Measurements from ENCODE around the gene PXDN.

Gene PXDN

GRCh38 chr2:1721706-1722646, 22.3 kb downstream of the PXDN start:
- no peak overlapping the region for H3K9ac ChIP-seq (ENCODE audit: low read depth, low read length)
- H3K9me3 ChIP-seq (ENCODE audit: insufficient read depth, low read length, severe bottlenecking): no peaks in the 10 kb centered on the region
- DNase-seq (no peak), ATAC-seq (ENCODE audit: insufficient read depth, low read depth) (no peak)
- H4K20me1 ChIP-seq (ENCODE audit: insufficient read depth, low read length): no peaks in the 10 kb centered on the region
- no peak overlapping the region for H3K4me3 ChIP-seq (ENCODE audit: low read depth in 1 of 2, low read length in 2 of 2)
- no peak overlapping the region for H3K4me2 ChIP-seq (ENCODE audit: insufficient read depth, low read length)
- no peaks in the 10 kb centered on the region for H3K4me1 ChIP-seq (ENCODE audit: insufficient read depth, low read length)
- no peak overlapping the region for H3K27ac ChIP-seq (ENCODE audit: low read length)
- TF ChIP-seq, protein P1, sequence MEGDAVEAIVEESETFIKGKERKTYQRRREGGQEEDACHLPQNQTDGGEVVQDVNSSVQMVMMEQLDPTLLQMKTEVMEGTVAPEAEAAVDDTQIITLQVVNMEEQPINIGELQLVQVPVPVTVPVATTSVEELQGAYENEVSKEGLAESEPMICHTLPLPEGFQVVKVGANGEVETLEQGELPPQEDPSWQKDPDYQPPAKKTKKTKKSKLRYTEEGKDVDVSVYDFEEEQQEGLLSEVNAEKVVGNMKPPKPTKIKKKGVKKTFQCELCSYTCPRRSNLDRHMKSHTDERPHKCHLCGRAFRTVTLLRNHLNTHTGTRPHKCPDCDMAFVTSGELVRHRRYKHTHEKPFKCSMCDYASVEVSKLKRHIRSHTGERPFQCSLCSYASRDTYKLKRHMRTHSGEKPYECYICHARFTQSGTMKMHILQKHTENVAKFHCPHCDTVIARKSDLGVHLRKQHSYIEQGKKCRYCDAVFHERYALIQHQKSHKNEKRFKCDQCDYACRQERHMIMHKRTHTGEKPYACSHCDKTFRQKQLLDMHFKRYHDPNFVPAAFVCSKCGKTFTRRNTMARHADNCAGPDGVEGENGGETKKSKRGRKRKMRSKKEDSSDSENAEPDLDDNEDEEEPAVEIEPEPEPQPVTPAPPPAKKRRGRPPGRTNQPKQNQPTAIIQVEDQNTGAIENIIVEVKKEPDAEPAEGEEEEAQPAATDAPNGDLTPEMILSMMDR (IDR thresholded peaks at IDR 0.05; ENCODE audit: borderline replicate concordance, extremely low read depth, low read length, poor library complexity, severe bottlenecking): no peak
- TF ChIP-seq EZH2 (IDR thresholded peaks at IDR 0.05; ENCODE audit: borderline replicate concordance, low read depth, low read length, severe bottlenecking): no peak
- H3K79me2 ChIP-seq (ENCODE audit: insufficient read depth, low read length): no peaks in the 10 kb centered on the region
- H3K36me3 ChIP-seq (ENCODE audit: insufficient read depth, low read length): no peaks in the 10 kb centered on the region
- H2AFZ ChIP-seq (ENCODE audit: low read depth, low read length): no peak overlapping the region
- peaks cover 4% of the 10 kb centered on the region for H3K27me3 ChIP-seq (ENCODE audit: insufficient read depth, low read length, poor library complexity)

- no peak overlapping the region for H3K4me3 ChIP-seq (ENCODE audit: low read depth in 1 of 2, low read length in 2 of 2)
- H3K9ac ChIP-seq (ENCODE audit: low read depth, low read length): no peak overlapping the region
- H3K27me3 ChIP-seq (ENCODE audit: insufficient read depth, low read length, poor library complexity): peaks cover 3% of the 10 kb centered on the region
- H3K4me2 ChIP-seq (ENCODE audit: insufficient read depth, low read length): no peak overlapping the region
- H3K9me3 ChIP-seq (ENCODE audit: insufficient read depth, low read length, severe bottlenecking): no peaks in the 10 kb centered on the region
- H3K36me3 ChIP-seq (ENCODE audit: insufficient read depth, low read length): no peaks in the 10 kb centered on the region
- H4K20me1 ChIP-seq (ENCODE audit: insufficient read depth, low read length): no peaks in the 10 kb centered on the region
- DNase-seq: no peak
- H3K27ac ChIP-seq (ENCODE audit: low read length): no peak overlapping the region
- TF ChIP-seq, protein P1 (IDR thresholded peaks at IDR 0.05; ENCODE audit: borderline replicate concordance, extremely low read depth, low read length, poor library complexity, severe bottlenecking): no peak
- no peaks in the 10 kb centered on the region for H3K4me1 ChIP-seq (ENCODE audit: insufficient read depth, low read length)
- no peak overlapping the region for H2AFZ ChIP-seq (ENCODE audit: low read depth, low read length)
- ATAC-seq (ENCODE audit: insufficient read depth, low read depth): no peak
- H3K79me2 ChIP-seq (ENCODE audit: insufficient read depth, low read length): no peaks in the 10 kb centered on the region
Measured at GRCh38 chr2:1718339-1719220, 25.7 kb downstream of the PXDN start.

GRCh38 chr2:1717113-1717512, 27.2 kb downstream of the PXDN start:
- no peaks in the 10 kb centered on the region for H3K36me3 ChIP-seq (ENCODE audit: insufficient read depth, low read length)
- no peak overlapping the region for H3K27ac ChIP-seq (ENCODE audit: low read length)
- H3K4me3 ChIP-seq (ENCODE audit: low read depth in 1 of 2, low read length in 2 of 2): no peak overlapping the region
- no peaks in the 10 kb centered on the region for H3K79me2 ChIP-seq (ENCODE audit: insufficient read depth, low read length)
- H3K27me3 ChIP-seq (ENCODE audit: insufficient read depth, low read length, poor library complexity): no peaks in the 10 kb centered on the region
- no peaks in the 10 kb centered on the region for H3K9me3 ChIP-seq (ENCODE audit: insufficient read depth, low read length, severe bottlenecking)
- H2AFZ ChIP-seq (ENCODE audit: low read depth, low read length): no peak overlapping the region
- ATAC-seq (ENCODE audit: insufficient read depth, low read depth) (no peak), DNase-seq (no peak)
- no peaks in the 10 kb centered on the region for H3K4me1 ChIP-seq (ENCODE audit: insufficient read depth, low read length)
- TF ChIP-seq, protein P1 (IDR thresholded peaks at IDR 0.05; ENCODE audit: borderline replicate concordance, extremely low read depth, low read length, poor library complexity, severe bottlenecking): no peak
- TF ChIP-seq EZH2 (IDR thresholded peaks at IDR 0.05; ENCODE audit: borderline replicate concordance, low read depth, low read length, severe bottlenecking): no peak
- no peak overlapping the region for H3K4me2 ChIP-seq (ENCODE audit: insufficient read depth, low read length)
- H4K20me1 ChIP-seq (ENCODE audit: insufficient read depth, low read length): no peaks in the 10 kb centered on the region
- no peak overlapping the region for H3K9ac ChIP-seq (ENCODE audit: low read depth, low read length)
